Measurements from ENCODE around the gene SPATA32.

SPATA32 gene

DNA sequence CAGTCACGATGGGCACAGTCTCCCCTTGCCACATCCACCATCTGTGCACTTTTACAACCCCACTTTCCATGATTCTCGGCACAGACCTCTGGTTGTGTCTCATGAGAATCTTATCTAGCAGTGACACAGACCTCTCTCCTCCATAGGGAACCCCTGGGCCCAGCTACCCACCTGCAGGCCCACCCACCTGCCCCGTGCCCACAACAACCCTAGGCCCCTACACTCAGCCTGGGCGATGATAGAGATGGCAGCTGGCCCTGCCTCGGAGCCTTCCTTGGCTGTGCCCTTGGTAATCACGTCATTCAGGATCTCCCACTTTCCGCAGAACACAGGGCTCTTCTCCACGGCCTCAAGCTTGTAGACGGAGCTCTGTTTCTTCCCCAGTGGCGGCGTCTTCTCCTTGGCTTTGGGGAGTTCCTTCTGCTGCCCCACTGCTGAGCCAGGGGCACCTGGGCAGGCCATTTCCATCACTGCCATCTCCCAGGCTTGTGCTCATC is 28.4 kb upstream of the SPATA32 start:
- Histone ChIP-seq H3K9me3 (ENCODE audit: low read depth, low read length) (no peaks in the 10 kb centered on the region), H3K36me3 (ENCODE audit: insufficient read depth, low read length) (no peaks in the 10 kb centered on the region), H3K27ac (no peak overlapping the region), H3K4me3 (no peak overlapping the region), H3K9ac (ENCODE audit: insufficient read length) (no peak overlapping the region)
- DNase-seq (ENCODE audit: low read depth, low spot score): no peak
- TF ChIP-seq POLR2AphosphoS5 (IDR thresholded peaks at IDR 0.05; ENCODE audit: borderline replicate concordance, low read depth, low read length): no peak
- no peak for TF ChIP-seq EZH2 (IDR thresholded peaks at IDR 0.05)
- TF ChIP-seq FOXP2 (optimal IDR thresholded peaks at IDR 0.05; ENCODE audit: control extremely low read depth, extremely low read length, insufficient read depth): no peak

DNA sequence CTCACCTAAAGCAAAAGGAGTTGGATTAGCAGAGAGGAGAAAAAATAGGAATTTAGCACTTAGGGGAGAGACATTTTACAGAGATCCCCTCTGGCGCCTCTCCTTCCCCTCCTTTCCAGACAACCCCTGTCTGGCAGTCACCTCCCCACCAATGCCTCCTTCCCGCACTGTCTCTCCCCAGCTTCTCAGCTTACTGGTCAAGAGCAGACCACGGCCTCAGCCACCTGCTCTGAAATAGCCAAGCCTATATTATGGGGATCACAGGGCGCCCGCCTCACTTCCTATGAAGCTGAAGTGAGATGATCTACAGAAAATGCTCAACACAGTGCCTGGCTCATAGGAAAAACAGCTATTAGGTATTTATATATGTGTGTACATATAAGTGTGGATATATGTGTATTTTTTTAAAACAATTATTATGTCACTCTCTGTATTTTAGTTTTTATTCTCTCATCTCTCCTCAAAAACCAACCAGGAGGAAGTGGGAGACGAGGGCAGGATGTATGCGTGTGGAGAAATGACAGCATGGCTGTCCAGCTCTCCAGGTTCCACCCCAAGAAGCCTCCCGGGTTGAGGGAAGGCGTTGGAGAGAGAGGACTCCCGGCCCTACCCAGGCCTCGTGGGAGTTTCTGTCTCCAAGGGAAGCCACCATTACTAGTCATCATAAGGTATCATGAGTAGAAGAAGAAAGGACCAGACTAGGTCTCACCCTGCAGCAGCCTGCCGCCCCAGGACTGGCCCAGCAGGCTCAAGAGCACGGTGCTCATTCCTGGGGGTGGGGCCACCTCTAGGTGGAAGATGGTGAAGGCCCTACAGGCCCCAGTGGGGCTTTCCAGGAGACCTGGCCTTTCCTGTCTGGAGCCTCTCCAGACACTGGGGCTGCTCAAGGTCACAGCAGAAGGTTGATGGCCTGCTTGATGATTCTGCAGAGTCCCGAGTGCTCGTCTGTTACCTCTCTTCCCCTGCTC is 27.7 kb upstream of the SPATA32 start:
- no peak for DNase-seq (ENCODE audit: low read depth, low spot score)
- no peak overlapping the region for H3K9ac ChIP-seq (ENCODE audit: insufficient read length)
- no peak overlapping the region for H3K4me3 ChIP-seq
- TF ChIP-seq FOXP2 (optimal IDR thresholded peaks at IDR 0.05; ENCODE audit: control extremely low read depth, extremely low read length, insufficient read depth) (no peak), POLR2AphosphoS5 (IDR thresholded peaks at IDR 0.05; ENCODE audit: borderline replicate concordance, low read depth, low read length) (no peak), EZH2 (IDR thresholded peaks at IDR 0.05) (no peak)
- H3K27ac ChIP-seq: no peak overlapping the region
- no peaks in the 10 kb centered on the region for H3K36me3 ChIP-seq (ENCODE audit: insufficient read depth, low read length)
- H3K9me3 ChIP-seq (ENCODE audit: low read depth, low read length): no peaks in the 10 kb centered on the region

DNA sequence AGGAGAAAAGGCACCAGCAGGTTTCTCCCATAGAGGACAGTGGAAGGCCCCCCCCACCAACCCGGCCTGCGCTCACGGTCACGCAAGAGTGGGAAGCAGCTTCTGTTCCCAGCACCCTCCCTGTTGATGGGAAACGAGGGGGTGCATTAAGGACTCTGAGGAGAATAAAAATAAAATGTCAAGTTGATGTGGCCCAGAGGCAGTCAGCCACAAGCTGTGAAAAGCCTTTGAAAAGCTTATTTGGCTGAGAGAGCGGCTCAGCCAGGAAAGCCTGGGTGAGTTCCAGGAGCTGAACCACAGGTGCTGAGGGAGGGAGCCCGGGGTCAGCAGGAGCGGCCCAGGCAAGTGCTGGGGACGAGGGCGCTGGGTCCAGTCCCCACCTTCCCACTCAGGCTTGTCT is 26.9 kb upstream of the SPATA32 start:
- H3K4me3 ChIP-seq: no peak overlapping the region
- no peak overlapping the region for H3K9ac ChIP-seq (ENCODE audit: insufficient read length)
- no peak overlapping the region for H3K27ac ChIP-seq
- no peak for TF ChIP-seq POLR2AphosphoS5 (IDR thresholded peaks at IDR 0.05; ENCODE audit: borderline replicate concordance, low read depth, low read length)
- no peak for TF ChIP-seq FOXP2 (optimal IDR thresholded peaks at IDR 0.05; ENCODE audit: control extremely low read depth, extremely low read length, insufficient read depth)
- no peak for TF ChIP-seq EZH2 (IDR thresholded peaks at IDR 0.05)
- no peak for DNase-seq (ENCODE audit: low read depth, low spot score)
- no peaks in the 10 kb centered on the region for H3K9me3 ChIP-seq (ENCODE audit: low read depth, low read length)
- H3K36me3 ChIP-seq (ENCODE audit: insufficient read depth, low read length): no peaks in the 10 kb centered on the region

DNA sequence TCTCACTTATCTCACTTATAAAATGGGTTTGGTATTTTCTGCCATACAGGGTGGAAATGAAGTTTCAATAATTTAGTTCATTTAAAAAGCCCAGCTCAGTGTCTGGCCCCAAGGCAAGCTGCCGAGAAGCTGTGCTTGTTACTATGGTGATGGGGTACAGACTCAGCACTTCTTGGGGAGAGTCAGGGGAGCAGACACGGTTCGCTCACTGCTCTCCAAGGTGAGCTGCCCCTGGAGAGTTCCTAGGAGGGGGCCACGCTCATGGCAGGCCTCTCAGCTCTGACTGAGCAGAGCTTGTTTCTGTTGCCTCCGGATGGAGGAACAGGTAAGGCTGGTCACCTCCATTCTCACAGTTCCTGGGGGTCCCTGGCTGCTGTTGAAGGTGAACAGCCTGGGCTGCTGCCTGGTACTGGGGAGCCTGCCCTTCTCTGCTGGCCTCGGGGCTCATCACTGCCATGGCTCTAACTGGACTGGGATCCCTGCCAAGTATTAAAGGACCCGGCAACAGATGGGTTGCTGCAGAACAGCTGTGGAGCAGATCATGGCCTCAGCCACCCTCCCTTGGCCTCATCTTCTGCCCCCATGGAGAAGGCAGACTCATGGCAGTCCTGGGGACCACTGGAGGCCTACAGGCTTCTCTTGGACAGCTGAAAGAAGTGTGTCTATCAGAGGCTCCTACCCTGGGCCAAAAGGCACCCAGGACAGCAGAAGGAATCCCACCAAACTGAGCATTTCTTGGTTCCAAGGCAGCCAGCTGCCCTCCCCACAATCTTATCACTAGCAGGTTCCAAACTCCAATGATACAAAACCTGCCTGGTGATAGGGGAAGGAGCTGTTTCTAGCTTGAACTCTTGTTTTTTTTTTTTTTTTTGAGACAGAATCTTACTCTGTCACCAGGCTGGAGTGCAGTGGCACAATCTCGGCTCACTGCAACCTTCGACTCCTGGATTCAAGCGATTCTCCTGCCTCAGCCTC is 25.9 kb upstream of the SPATA32 start:
- no peak overlapping the region for H3K9ac ChIP-seq (ENCODE audit: insufficient read length)
- TF ChIP-seq EZH2 (IDR thresholded peaks at IDR 0.05) (no peak), POLR2AphosphoS5 (IDR thresholded peaks at IDR 0.05; ENCODE audit: borderline replicate concordance, low read depth, low read length) (no peak), FOXP2 (optimal IDR thresholded peaks at IDR 0.05; ENCODE audit: control extremely low read depth, extremely low read length, insufficient read depth) (no peak)
- H3K36me3 ChIP-seq (ENCODE audit: insufficient read depth, low read length): no peaks in the 10 kb centered on the region
- no peak overlapping the region for H3K4me3 ChIP-seq
- no peak for DNase-seq (ENCODE audit: low read depth, low spot score)
- no peaks in the 10 kb centered on the region for H3K9me3 ChIP-seq (ENCODE audit: low read depth, low read length)
- no peak overlapping the region for H3K27ac ChIP-seq

DNA sequence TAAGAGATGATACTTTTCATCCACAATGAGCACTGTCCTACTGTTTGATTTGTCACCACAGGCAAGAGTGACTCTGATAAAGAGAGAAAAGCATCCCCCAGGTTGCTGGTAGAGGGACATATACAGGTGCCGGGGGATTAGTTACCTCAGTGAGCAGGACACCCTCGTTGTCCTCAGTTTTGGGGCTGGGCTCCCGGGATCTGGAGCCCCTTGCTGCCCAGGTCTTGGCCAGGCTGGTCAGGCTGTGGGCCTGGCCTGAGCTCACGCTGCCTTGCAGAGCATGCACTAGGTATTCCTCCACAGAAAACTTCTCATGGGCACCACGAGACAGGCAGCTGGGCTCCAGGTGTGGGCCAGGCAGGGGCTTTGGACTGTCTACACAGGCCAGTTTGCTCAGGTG is 24.4 kb upstream of the SPATA32 start:
- H3K9me3 ChIP-seq (ENCODE audit: low read depth, low read length): no peaks in the 10 kb centered on the region
- DNase-seq (ENCODE audit: low read depth, low spot score): no peak
- H3K9ac ChIP-seq (ENCODE audit: insufficient read length): no peak overlapping the region
- TF ChIP-seq FOXP2 (optimal IDR thresholded peaks at IDR 0.05; ENCODE audit: control extremely low read depth, extremely low read length, insufficient read depth) (no peak), EZH2 (IDR thresholded peaks at IDR 0.05) (no peak), POLR2AphosphoS5 (IDR thresholded peaks at IDR 0.05; ENCODE audit: borderline replicate concordance, low read depth, low read length) (no peak)
- H3K36me3 ChIP-seq (ENCODE audit: insufficient read depth, low read length): no peaks in the 10 kb centered on the region
- H3K4me3 ChIP-seq: no peak overlapping the region
- H3K27ac ChIP-seq: no peak overlapping the region

DNA sequence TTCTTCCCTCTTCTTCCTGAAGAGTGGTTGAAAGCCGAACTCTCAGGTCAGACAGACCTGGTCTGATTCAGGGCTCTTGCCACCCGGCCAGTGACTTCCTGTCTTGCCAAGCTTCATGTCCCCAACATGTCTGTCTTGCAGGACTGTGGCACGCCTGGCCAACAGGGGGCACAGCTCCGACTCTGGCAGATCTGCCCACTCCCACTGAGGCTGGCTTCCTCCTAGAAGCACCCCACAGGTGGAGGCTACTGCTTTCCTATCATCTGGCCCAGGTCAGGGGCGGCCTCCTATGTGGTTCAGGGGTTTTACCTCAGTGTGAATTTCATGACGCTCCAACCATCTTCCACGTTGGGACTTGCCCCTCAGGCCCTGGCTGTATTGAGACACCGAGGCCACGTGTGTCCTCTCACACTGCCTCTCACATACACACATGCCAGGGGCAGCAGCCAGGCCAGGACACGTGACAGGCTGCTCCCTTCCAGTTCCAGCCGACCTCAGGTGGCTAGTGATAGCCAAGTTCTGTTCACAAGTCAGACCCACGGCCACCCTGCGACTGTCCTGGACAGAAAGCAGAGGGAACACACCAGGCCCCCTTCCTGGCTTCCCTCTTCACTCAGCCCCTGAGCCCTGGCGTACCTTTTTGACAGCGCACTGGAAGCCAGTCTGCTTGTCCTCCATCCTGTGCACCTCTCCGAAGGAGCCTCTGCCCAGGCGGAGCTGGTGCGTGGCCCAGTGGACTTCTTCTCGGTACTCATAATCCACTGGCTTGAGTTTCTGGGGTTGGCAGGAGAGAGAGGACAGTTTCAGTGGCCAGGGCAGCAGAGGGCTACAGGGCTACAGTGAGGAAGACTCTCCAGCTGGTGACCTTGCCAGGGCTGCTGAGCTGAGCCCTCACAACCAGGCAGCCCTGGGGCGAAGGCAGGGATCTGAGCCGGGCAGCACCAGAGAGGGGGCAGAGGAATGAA is 22.6 kb upstream of the SPATA32 start:
- H3K9ac ChIP-seq (ENCODE audit: insufficient read length): no peak overlapping the region
- no peaks in the 10 kb centered on the region for H3K9me3 ChIP-seq (ENCODE audit: low read depth, low read length)
- DNase-seq (ENCODE audit: low read depth, low spot score): no peak
- no peak overlapping the region for H3K4me3 ChIP-seq
- no peak overlapping the region for H3K27ac ChIP-seq
- TF ChIP-seq FOXP2 (optimal IDR thresholded peaks at IDR 0.05; ENCODE audit: control extremely low read depth, extremely low read length, insufficient read depth) (no peak), EZH2 (IDR thresholded peaks at IDR 0.05) (no peak), POLR2AphosphoS5 (IDR thresholded peaks at IDR 0.05; ENCODE audit: borderline replicate concordance, low read depth, low read length) (no peak)
- no peaks in the 10 kb centered on the region for H3K36me3 ChIP-seq (ENCODE audit: insufficient read depth, low read length)

DNA sequence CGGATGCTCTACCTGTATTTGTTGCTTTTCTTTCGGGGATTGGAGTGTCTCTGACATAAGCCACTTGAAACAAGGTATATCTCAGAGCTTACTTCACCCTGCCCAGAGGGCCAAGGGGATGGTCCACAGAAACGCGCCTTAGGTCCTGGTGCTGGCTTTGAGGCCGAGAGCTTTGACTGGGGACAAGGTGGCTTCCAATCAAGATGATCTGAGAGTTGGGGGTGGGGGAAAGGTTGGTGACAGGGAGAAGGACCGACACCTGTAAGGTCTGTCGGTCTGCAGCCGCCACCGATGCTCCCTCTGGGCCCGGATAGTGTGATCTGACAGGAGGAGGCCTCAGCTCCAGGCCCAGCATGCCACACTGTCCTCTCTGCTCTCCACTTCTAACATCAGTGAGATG is 21.8 kb upstream of the SPATA32 start:
- H3K4me3 ChIP-seq: no peak overlapping the region
- no peak overlapping the region for H3K9ac ChIP-seq (ENCODE audit: insufficient read length)
- DNase-seq (ENCODE audit: low read depth, low spot score): no peak
- TF ChIP-seq FOXP2 (optimal IDR thresholded peaks at IDR 0.05; ENCODE audit: control extremely low read depth, extremely low read length, insufficient read depth) (no peak), POLR2AphosphoS5 (IDR thresholded peaks at IDR 0.05; ENCODE audit: borderline replicate concordance, low read depth, low read length) (no peak), EZH2 (IDR thresholded peaks at IDR 0.05) (no peak)
- H3K36me3 ChIP-seq (ENCODE audit: insufficient read depth, low read length): no peaks in the 10 kb centered on the region
- H3K9me3 ChIP-seq (ENCODE audit: low read depth, low read length): no peaks in the 10 kb centered on the region
- H3K27ac ChIP-seq: no peak overlapping the region

All from SK-N-MC (cell line).